Neural cell (in vitro differentiated cells): Measurements from ENCODE around the gene SRC.

Experiments used
- CTCF ChIP-seq: fragments of 450-650 bp; IDR thresholded peaks from 2 replicates; pipeline ENCODE4 v1.5.1; 2014; ENCODE audit warnings: antibody characterized with exemption, mild to moderate bottlenecking, moderate library complexity; ENCODE audit not compliant: poor library complexity, severe bottlenecking
- MXI1 ChIP-seq: fragments of 450-650 bp; conservative IDR thresholded peaks from 2 replicates; pipeline ENCODE4 v1.6.1; 2014; ENCODE audit warnings: antibody characterized with exemption, mild to moderate bottlenecking; ENCODE audit not compliant: poor library complexity, severe bottlenecking
- POLR2AphosphoS5 ChIP-seq: IDR thresholded peaks from 2 replicates; pipeline ENCODE4 v1.6.1; 2012
- RAD21 ChIP-seq: fragments of 450-650 bp; conservative IDR thresholded peaks from 2 replicates; pipeline ENCODE4 v1.6.1; 2014; ENCODE audit warnings: antibody characterized with exemption, mild to moderate bottlenecking, moderate library complexity

GRCh38 chr20:37383229-37383989 is 37.5 kb downstream of the SRC start:
- no peak for TF ChIP-seq CTCF
- TF ChIP-seq MXI1 = no peak
- no peak for TF ChIP-seq RAD21
- TF ChIP-seq POLR2AphosphoS5 = no peak
